CD4-positive, alpha-beta T cell treated with Interleukin-6 at 100 ng/mL for 8 hours (primary cell): Measurements from ENCODE around the gene SCAND1.
A peak's percentile ranks its signal among the peaks of the same experiment; 100 is the strongest.
"Not testable (repeated sequence)": the region's sequence is repeated elsewhere in the genome, so short reads cannot be mapped to it uniquely, and the experiment has no call there.

Experiments
- DNase-seq: peaks from one replicate; pipeline ENCODE4 v3.0.0-alpha.2; 2020; ENCODE audit warnings: mixed read lengths, low spot score

The SCAND1 gene

DNA sequence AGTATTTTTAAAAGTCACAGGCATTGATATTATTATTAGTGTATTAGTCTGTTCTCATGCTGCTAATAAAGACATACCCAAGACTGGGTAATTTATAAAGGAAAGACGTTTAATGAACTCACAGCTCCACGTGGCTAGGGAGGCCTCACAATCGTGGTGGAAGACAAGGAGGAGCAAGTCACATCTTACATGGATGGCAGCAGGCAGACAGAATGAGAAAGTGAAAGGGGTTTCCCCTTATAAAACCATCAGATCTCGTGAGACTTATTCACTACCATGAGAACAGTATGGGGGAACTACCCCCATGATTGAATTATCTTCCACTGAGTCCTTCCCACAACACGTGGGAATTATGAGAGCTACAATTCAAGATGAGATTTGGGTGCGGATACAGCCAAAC is 5.0 kb upstream of the SCAND1 start:
- not testable (repeated sequence) for DNase-seq

DNA sequence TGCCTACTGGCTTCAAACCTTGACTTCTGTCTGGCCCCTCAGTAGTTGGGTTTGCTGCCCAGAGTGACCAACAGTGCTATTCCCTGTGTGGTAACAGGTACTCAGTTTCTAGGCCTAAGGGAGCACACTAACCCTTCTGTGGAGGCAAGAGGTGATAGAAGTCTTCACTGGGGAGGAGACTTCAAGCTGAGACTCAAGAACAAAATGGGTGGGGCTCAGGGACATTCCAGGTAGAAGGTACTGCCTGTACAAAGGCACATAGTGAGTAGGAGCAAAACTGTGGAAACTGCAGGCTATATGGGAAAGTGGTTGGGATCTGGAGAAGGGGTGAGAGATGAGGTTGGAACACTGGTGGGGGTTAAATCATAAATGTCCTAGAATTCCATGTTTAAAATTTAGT is 2.3 kb upstream of the SCAND1 start:
- DNase-seq: no peak

GRCh38 chr20:35954907-35955251 is 577 bp upstream of the SCAND1 start:
- peak; percentile 23 for DNase-seq

GRCh38 chr20:35953387-35954199 is 709 bp downstream of the SCAND1 start:
- peak; percentile 63 for DNase-seq

GRCh38 chr20:35952480-35953386 is 1.6 kb downstream of the SCAND1 start:
- DNase-seq: no peak

- DNase-seq: not testable (repeated sequence)
Observed at GRCh38 chr20:35952080-35952479, 2.2 kb downstream of the SCAND1 start.

DNA sequence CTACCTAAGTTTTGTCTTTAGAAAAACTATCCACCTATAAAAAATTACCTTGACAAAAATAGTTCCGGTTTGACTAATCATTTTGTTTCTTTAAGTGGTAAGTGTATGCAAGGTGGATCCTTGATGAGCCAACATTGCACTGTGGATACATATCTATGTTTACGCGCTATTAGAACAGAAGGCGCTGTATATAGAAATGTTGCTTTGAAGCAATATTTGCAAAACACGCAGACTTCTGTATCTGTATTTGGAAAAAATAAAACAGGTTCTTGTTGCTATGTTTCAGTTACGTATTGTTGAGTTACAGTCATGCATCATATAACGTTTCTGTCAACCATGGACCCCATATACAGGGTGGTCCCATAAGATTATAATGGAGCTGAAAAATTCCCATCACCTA is 4.2 kb downstream of the SCAND1 start:
- DNase-seq: no peak

GRCh38 chr20:35947907-35948306 is 6.4 kb downstream of the SCAND1 start:
- no peak for DNase-seq

- peak; percentile 12 for DNase-seq
Observed at GRCh38 chr20:35947489-35947888, 6.8 kb downstream of the SCAND1 start.

DNA sequence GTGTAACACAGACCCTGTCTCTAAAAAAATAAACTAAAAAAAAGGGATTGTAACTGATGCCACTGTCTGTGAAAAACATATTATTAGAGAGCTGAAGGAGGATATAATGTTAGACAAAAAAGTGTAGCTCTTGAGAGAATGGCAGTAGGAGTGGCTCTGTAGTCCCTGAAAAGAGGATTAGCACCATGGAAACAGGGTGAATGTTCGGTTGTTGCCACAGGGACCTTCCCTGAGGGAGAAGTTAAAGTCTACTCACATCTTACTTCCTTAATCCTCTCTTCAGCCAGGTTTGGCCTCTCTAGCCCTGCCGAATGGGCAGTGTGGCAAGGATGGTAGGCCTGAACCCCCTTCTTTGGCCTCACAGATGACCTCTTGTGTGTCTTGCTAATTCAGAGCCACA is 12.1 kb downstream of the SCAND1 start:
- DNase-seq: no peak

GRCh38 chr20:35941620-35942019 is 12.7 kb downstream of the SCAND1 start:
- no peak for DNase-seq

DNA sequence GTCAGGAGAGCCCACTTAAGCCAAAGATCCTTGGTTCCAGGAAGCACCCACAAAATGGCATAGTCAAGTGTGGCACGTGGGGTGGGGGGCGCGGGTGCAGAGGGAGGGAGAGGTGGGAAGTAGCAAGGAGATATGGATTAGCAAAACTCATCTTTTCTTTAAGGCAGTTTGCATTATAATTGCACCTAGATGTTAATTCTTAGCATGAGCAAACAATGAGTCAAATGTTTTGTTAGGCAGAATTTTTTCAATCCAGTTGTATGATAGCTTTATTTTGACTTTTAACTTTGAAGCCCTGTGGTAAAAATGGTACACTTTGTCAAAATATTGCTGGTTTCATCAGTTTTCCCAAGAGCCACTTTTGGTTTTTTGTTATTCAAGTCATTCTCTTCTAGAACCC is 15.0 kb downstream of the SCAND1 start:
- no peak for DNase-seq

GRCh38 chr20:35934050-35934449 is 20.3 kb downstream of the SCAND1 start:
- no peak for DNase-seq

GRCh38 chr20:35929301-35929700 is 25.0 kb downstream of the SCAND1 start:
- no peak for DNase-seq

DNA sequence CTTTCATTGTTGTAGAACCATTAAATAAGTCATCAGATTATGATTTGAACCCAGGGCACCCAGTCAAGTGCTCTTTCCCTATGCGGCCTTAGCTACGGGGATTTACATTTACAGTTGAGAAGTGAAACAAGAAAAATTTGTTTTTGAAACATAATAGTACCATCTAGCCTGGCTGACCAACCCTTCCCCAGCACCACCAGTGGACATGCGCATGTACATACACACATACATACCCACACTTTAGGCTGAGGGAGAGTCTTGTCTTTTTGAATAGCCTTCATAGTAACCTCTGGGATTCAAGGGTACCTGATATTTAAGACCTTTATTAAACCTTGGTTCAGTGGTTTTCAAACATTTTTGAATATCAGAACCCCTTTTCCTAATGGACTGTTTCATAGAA is 33.8 kb downstream of the SCAND1 start:
- no peak for DNase-seq

DNA sequence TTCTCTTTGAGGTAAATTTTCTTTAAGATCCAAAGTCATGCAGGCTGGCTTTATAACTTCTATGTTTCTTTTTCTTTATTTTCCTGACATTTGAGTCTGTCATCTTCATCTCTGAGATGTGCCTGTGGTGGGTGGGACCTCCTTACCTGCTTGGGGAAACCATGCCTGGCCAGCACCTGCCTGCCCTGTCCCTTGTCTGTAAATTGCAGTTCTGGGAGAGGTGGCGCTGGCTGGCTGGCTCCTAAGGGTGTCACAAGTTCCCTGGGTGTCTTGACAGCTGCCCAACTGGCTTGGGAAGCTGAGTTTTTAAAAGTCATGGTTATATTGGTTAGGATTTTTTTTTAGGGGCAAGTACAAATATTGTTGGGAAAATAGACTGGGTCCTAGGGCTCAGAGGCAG is 36.3 kb downstream of the SCAND1 start:
- DNase-seq: no peak

GRCh38 chr20:35917077-35917476 is 37.2 kb downstream of the SCAND1 start:
- no peak for DNase-seq

DNA sequence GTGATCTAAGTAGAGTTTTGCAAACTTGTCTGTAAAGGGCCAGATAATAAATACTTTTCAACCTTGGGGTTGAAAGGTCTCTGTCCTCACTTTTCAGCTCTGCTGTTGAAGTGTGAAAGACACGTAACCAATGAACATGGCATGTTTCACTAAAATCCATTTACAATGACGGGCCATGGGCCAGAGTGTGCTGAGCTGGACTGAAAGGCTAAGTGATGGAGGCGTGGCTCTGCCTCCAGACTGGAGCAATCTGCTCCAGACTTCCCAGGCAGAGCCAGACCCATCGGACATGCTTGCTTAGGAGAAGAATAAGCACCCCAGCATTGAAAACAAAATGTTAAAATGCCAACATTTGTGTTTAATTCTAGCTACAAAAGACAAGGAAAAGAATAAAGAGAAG is 41.4 kb downstream of the SCAND1 start:
- DNase-seq: no peak

GRCh38 chr20:35910254-35910653 is 44.0 kb downstream of the SCAND1 start:
- no peak for DNase-seq

- no peak for DNase-seq
Observed at GRCh38 chr20:35909796-35910195, 44.5 kb downstream of the SCAND1 start.

DNA sequence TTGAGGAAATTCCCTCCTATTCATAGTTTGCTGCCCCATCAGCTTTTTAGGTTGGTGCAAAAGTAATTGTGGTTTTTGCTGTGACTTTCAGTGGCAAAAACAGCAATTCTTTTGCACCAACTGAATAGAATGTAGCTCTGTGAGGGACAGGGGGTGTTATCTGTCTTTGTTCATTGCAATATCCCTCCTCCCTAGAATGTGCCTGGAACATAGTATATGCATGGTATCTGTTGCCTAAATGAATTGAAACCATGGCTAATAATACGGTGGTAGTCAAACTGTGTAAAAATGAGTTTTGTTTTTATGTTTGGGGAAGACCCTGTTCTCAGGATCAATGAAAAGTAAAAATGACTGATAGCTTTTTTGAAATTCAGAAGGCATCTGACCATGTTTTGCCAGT is 45.1 kb downstream of the SCAND1 start:
- DNase-seq: no peak

GRCh38 chr20:35908007-35908406 is 46.3 kb downstream of the SCAND1 start:
- DNase-seq: no peak

- no peak for DNase-seq
Observed at GRCh38 chr20:35907017-35907701, 47.1 kb downstream of the SCAND1 start.
